ENCODE data around the gene FOXP1.

- TF ChIP-seq FOXK2 (IDR thresholded peaks at IDR 0.05) (no peak), L3MBTL2 (conservative IDR thresholded peaks at IDR 0.05) (no peak), TARDBP (IDR thresholded peaks at IDR 0.05) (no peak), FOXA1 (IDR thresholded peaks at IDR 0.05) (no peak), SUZ12 (IDR thresholded peaks at IDR 0.05) (no peak), NFRKB (IDR thresholded peaks at IDR 0.05) (no peak), FOXM1 (IDR thresholded peaks at IDR 0.05; ENCODE audit: borderline replicate concordance) (no peak), BHLHE40 (IDR thresholded peaks at IDR 0.05; ENCODE audit: borderline replicate concordance) (no peak), SP1 (IDR thresholded peaks at IDR 0.05) (no peak), ARNT (IDR thresholded peaks at IDR 0.05) (no peak), CTBP1 (IDR thresholded peaks at IDR 0.05; ENCODE audit: borderline replicate concordance) (no peak), PKNOX1 (IDR thresholded peaks at IDR 0.05) (no peak)
These were observed 130.2 kb downstream of the FOXP1 start for GRCh38 chr3:71453319-71453718.

Measured in HEK293T (cell line).